ENCODE data around the gene PRKCA.

DNA sequence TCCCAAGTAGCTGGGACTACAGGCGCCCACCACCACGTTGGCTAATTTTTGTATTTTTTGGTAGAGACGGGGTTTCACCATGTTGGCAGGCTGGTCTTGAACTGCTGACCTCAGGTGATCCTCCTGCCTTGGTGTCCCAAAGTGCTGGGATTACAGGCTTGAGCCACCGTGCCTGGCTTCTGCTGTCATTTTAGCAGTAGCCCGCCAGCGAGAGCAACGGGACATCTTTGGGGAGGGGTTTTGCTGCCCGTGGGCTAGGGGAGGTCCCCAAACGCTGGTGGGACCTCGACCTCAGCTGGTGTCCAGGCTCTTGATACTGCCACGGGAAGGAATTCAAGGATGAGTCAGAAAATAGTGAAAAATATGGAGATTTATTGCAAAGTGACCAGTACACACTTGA lies 424.4 kb downstream of the PRKCA start:
- TF ChIP-seq POLR2AphosphoS5 (IDR thresholded peaks at IDR 0.05; ENCODE audit: borderline replicate concordance, low read depth, low read length) = no peak
- no peak for TF ChIP-seq EZH2 (IDR thresholded peaks at IDR 0.05)
- TF ChIP-seq FOXP2 (optimal IDR thresholded peaks at IDR 0.05; ENCODE audit: control extremely low read depth, extremely low read length, insufficient read depth) = no peak

Data from SK-N-MC (cell line).